K562 treated with DMSO at 1 percent for 48 hours (cell line): ENCODE results near the gene SCYL1. TPM values are rescaled to one million over a fixed set of nuclear protein-coding genes. Genes with fewer than 3 reads are reported as not detected.

Source experiments
- total RNA-seq: library from RNA; unstranded; fragments of 300-600 nt; gene quantifications from 2 replicates; pipeline ENCODE4 v1.2.3, GENCODE V29; 2022; ENCODE audit warnings: low replicate concordance; ENCODE audit errors: extremely low read depth

The SCYL1 gene
- not detected in 2 replicates for total RNA-seq

DNA sequence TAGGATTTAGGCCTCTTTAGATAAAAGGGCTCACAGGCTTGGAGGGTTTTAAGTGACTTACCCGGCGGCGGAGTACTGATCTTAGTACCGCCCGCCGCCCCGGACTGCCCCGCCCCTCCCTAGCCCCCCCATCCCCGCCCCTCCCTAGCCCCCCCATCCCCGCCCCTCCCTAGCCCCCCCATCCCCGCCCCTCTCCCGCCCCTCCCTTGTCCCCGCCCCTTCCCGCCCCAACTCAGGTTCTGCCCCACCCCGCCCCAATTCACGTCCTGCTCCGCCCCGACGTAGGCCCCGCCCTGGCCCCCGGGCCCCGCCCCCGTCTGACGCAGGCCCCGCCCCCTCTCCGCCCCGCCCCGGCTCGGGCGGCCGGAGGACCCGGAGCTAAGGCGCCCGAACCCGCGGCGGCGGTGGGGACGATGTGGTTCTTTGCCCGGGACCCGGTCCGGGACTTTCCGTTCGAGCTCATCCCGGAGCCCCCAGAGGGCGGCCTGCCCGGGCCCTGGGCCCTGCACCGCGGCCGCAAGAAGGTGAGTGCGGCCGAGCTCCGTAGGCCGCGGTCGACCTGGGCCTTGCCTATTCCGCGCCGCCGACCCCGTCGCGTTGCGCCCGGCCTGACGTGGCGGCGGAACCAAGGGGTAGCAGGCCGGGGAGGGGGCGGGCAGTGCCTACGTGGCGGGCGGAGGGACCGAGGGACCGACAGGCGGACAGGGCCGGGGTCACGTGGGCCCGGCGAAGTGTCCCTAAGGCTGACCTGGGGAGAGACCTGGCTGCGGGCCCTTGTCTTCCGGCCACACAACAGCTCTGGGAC is at the start of gene SCYL1:
Gene SCYL1 (plus strand): TSS at position 343 of the 805 bp plus-strand sequence. CDS start 71 bp downstream, at position 414.

DNA sequence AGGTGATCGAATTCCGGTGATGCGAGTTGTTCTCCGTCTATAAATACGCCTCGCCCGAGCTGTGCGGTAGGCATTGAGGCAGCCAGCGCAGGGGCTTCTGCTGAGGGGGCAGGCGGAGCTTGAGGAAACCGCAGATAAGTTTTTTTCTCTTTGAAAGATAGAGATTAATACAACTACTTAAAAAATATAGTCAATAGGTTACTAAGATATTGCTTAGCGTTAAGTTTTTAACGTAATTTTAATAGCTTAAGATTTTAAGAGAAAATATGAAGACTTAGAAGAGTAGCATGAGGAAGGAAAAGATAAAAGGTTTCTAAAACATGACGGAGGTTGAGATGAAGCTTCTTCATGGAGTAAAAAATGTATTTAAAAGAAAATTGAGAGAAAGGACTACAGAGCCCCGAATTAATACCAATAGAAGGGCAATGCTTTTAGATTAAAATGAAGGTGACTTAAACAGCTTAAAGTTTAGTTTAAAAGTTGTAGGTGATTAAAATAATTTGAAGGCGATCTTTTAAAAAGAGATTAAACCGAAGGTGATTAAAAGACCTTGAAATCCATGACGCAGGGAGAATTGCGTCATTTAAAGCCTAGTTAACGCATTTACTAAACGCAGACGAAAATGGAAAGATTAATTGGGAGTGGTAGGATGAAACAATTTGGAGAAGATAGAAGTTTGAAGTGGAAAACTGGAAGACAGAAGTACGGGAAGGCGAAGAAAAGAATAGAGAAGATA is 25.7 kb upstream of the SCYL1 start, which contains the start of gene MALAT1:
Gene MALAT1 (plus strand): TSS at position 69 of the 736 bp plus-strand sequence.

DNA sequence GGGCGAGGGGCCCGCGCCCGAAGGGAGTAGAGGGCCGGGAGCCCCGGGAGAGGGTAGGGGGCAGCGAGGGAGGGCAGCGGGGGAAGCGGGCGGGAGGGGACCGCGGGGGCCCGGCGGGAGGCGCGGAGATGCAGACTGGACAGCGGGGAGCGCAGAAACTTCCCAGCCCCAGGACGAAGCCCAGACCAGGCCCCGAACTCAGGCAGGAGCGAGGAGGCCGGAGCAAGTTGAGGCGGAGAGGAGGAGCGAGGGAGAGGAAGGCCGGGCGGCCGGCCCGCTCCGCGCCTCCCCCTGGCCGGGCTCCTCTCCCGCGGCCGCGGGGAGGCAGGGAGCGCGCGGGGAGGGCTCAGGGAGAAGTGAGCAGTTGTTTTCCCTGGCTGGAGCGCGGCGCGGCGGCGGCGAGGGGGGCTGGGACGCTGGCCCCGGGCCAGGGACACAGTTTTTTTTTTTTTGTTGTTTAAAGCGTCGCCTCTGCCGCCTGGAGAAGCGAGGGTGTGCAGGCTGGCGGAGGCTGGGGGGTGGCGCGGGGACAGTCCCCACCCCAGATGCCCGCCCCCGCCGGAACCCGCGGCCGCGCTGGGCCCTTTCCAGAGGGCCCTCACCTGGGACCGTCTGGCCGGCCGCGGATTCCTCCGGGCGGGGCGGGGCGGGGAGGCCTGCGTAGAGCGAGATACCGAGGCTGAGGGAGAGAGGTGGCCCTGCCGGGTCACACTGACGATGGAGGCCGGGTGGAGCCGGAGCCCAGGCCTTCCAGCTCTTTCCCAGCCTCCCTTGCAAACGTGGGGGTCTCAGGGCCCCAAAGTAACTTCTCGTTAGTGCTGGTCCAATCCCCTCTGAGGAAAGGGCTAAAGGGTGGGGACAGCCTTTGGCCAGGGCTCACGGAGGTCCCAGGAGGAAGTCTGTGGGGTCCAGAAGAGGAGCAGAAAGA is 33.4 kb downstream of the SCYL1 start, which contains the start of gene LTBP3:
Gene LTBP3 (minus strand): TSS at position 358 of the 928 bp plus-strand sequence. CDS start 400 bp downstream, outside the sequence.

DNA sequence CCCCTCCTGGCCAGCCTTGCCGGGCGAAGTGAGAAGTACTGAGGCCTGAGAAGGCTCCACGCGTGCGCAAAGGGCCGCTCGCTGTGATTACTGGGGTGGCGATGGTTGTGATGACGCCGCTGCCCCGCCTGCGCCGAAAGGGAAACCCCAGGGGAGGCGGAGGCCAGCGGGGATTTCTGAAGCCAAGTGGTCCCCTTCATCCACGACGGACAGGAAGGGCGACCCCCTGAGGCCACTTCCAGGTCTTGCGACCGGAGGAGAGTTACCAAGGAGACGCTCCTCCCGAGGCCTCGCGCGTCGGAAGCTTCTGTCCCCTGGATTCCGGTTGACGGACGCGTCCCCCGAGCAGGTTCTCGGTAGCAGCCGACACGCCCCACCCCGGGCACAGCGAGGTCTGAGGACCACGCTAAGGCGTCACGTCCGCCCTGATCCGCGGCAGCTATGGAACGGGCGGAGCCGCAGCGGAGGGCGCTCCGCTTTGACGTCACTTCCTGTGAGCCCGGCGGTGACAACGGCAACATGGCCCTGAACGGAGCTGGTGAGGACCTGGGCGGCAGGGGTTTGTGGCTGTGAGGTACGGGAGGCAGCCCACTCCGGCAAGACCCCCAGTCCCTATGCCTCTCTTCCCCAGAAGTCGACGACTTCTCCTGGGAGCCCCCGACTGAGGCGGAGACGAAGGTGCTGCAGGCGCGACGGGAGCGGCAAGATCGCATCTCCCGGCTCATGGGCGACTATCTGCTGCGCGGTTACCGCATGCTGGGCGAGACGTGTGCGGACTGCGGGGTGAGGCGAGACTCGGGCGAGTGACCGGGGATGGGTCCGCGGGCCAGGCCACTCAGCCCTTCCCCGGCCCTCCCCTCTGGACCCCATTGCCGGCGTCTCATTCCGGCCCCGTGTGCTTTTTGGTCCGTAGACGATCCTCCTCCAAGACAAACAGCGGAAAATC is 45.4 kb downstream of the SCYL1 start, which contains the start of gene ZNRD2:
Gene ZNRD2 (plus strand): TSS at position 505 of the 946 bp plus-strand sequence. CDS start 15 bp downstream, at position 520.

DNA sequence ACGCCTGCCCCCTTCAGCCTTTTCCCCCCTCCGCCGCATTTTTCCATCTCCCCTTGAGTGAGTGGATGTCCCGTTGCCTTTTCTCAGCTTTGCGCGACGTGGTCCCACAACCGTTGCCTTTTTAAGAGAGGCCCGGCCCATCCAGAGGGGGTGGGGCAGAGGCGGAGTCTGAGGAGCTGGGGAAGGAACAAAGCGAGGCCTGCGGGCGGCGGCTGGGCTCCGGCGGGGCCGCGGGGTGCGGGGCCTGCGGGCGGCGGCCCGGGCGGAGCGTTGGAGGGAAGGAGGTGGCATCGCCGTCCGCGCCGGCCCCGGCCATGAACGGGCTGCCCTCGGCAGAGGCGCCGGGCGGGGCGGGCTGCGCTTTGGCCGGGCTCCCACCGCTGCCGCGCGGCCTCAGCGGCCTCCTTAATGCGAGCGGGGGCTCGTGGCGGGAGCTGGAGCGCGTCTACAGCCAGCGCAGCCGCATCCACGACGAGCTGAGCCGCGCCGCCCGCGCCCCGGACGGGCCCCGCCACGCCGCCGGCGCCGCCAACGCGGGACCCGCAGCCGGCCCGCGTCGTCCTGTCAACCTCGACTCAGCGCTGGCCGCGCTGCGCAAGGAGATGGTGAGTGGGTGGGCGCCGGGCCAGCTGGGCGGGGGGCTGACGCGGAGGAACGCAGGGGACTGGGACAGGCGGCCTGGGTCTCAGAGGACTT is 47.6 kb downstream of the SCYL1 start, which contains the start of gene FAM89B:
Gene FAM89B (plus strand): TSS at position 183 of the 696 bp plus-strand sequence. CDS start 132 bp downstream, at position 315.

DNA sequence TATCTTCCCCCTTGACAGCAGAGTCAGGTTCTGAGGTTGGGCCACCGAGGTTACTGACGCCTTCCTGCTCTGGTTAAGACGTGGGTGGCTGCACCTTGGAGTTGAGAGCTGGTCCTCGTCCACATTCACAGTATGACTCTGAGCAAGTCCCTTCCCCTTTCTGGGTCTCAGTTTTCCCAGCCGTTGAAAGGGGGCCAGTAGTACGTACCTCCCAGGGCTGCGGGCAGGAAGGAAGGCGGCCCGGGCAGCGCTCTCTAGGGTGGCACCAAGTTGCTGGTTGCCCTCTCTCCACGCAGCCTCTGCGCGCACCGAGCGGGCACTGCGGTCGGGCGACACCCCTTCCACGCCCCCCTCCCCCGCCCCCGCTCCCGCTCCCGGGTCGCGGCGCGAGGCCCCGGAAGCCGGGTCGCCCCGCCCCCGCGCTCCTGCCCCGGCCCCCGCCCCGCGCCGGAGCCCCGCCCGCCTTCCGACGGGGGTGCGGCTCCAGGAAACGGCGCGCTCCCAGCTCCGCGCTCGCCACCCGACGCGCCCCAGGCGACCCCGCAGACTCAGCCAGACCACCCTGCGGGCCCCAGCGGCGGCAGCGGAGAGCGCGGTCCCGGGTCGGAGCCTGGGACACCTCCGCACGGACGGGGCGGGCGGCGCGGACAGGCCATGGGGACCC is 50.8 kb downstream of the SCYL1 start, which contains the start of gene EHBP1L1:
Gene EHBP1L1 (plus strand): TSS at position 486 of the 664 bp plus-strand sequence. CDS start 250 bp downstream, outside the sequence.

Other genes starting within 250 kb of the SCYL1 start
- not detected in 2 replicates for gene CDC42EP2, start 210.2 kb upstream of the SCYL1 start, total RNA-seq
- gene DPF2, start 191.2 kb upstream of the SCYL1 start, total RNA-seq, result 1,832 TPM in 1 of 2 replicates, not detected in the other
- gene TIGD3, start 170.3 kb upstream of the SCYL1 start, total RNA-seq, result not detected in 2 replicates
- gene SLC25A45, start 142.4 kb upstream of the SCYL1 start, total RNA-seq, result not detected in 2 replicates
- not detected in 2 replicates for gene FRMD8, start 138.4 kb upstream of the SCYL1 start, total RNA-seq
- gene NEAT1, start 102.3 kb upstream of the SCYL1 start, total RNA-seq, result 149 TPM in 1 of 2 replicates, not detected in the other
- gene MALAT1, start 26.0 kb upstream of the SCYL1 start, total RNA-seq, result not detected in 2 replicates
- gene LTBP3, start 33.3 kb downstream of the SCYL1 start, total RNA-seq, result not detected in 2 replicates
- not detected in 2 replicates for gene ZNRD2, start 45.4 kb downstream of the SCYL1 start, total RNA-seq
- not detected in 2 replicates for gene FAM89B, start 47.5 kb downstream of the SCYL1 start, total RNA-seq
- gene EHBP1L1, start 51.0 kb downstream of the SCYL1 start, total RNA-seq, result not detected in 2 replicates
- not detected in 2 replicates for gene KCNK7, start 70.7 kb downstream of the SCYL1 start, total RNA-seq
- gene MAP3K11, start 89.1 kb downstream of the SCYL1 start, total RNA-seq, result 226 TPM in 1 of 2 replicates, not detected in the other
- gene PCNX3, start 90.7 kb downstream of the SCYL1 start, total RNA-seq, result not detected in 2 replicates
- gene SIPA1, start 113.0 kb downstream of the SCYL1 start, total RNA-seq, result 104 TPM in 1 of 2 replicates, not detected in the other
- not detected in 2 replicates for gene RELA, start 137.8 kb downstream of the SCYL1 start, total RNA-seq
- gene KAT5, start 187.2 kb downstream of the SCYL1 start, total RNA-seq, result not detected in 2 replicates
- gene RNASEH2C, start 195.7 kb downstream of the SCYL1 start, total RNA-seq, result not detected in 2 replicates